ENCODE results near the gene ARHGEF10L.

ARHGEF10L gene

DNA sequence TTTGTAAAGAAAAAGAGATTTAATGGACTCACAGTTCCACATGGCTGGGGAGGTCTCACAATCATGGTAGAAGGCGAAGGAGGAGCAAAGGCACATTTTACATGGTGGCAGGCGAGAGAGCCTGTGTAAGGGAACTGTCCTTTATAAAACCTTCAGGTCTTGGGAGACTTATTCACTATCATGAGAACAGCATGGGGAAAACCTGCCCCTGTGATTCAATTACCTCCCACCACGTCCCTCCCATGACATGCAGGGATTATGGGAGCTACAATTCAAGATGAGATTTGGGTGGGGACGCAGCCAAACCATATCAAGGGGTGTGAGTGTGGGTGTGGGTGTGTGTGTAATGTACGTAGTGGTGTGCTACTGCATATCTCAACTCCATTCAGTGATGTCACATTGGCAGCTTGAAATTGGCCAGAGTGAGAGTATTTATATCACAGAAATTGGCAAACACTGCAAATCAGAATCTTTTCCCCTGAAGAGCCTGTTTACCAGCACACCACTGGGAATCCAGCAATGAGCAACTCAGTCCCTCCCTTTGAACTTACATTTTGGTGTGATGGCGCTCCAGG lies 5.4 kb downstream of the ARHGEF10L start:
- TF ChIP-seq JUND (IDR thresholded peaks at IDR 0.05; ENCODE audit: low read depth), result no peak
- in situ Hi-C loops (cut with HindIII; ENCODE audit: low pct_unique_long_range_greater_than_20kb, low sequenced_read_pairs), result no loop called here
- no peak for DNase-seq (ENCODE audit: low read depth in 1 of 2, low spot score in 1 of 2)

DNA sequence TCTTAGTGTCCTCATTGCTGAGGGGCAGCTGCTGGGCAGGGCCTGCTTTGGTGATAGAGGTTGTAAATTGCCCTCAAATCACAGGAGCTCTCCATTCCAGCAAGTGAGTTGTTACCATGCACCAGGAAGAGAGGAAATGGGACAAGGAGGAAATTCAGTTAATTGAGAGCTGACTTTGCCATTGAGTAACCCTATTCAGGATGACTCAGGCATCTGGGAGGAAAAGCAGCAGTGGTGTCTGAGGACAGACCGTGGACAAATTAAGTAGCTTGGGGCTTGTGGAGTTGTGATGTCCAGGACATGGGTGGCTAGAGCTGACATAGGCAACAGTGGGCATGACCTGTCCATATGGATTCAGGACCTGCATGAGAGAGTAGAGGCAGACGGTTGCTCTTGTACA lies 5.9 kb downstream of the ARHGEF10L start:
- no peak for TF ChIP-seq JUND (IDR thresholded peaks at IDR 0.05; ENCODE audit: low read depth)
- in situ Hi-C loops (cut with HindIII; ENCODE audit: low pct_unique_long_range_greater_than_20kb, low sequenced_read_pairs), result no loop called here
- no peak for DNase-seq (ENCODE audit: low read depth in 1 of 2, low spot score in 1 of 2)

DNA sequence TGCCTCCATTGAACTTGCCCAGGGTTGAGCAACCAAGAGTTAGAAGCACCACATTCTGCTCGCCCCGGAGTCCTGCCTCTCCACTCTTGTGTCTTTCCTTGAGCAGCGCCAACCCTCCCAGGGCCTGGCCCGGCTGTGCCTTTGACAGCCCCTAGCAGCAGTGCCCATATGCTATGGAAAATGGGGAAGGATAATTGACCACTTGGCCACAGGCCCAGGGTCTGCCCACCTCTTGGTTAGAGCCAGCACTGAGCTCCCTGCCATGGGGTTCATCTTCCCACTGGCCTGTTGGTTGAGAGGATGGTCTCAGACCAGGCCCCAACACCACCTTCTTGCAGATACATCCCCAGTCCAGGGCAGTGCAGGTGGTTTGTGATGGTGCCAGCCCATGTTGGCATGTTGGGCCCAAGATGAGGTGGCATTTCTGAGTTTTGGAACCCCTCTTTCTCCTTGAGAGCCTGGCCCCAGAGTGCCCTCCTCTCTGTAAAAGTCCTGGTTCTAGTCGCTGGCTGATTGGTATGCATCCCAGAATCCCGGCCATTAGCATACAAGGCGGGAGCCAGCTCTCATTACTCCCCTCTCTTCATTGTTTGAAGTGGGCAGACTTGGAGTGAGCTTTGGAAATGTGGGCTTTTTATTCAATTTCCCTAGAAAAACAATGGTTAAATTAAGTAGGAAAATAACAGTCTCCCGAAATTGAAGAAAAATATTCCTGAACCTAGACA lies 7.6 kb downstream of the ARHGEF10L start:
- no peak for TF ChIP-seq JUND (IDR thresholded peaks at IDR 0.05; ENCODE audit: low read depth)
- no peak for DNase-seq (ENCODE audit: low read depth in 1 of 2, low spot score in 1 of 2)
- in situ Hi-C loops (cut with HindIII; ENCODE audit: low pct_unique_long_range_greater_than_20kb, low sequenced_read_pairs), result no loop called here

DNA sequence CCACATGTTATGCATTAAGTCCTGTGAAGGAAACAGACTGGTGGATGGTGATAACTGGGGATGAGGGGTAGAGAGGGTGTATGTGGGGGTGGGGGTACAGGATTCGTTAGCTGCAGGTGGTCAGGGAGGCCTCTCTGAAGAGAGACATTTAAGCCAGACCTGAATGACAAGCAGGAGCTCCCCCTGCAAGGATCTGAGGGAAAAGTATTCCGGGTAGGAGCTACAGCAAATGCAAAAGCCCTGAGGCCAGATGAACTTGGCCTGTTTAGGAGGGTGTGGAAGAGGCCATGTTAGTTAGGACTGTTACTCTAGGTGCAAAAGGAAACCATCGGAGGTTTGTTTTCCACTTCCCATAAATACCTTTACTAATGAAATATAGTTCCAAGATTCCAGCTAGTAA lies 9.9 kb downstream of the ARHGEF10L start:
- no peak for TF ChIP-seq JUND (IDR thresholded peaks at IDR 0.05; ENCODE audit: low read depth)
- DNase-seq (ENCODE audit: low read depth in 1 of 2, low spot score in 1 of 2), result peak in 1 of 2 experiments; percentile 43
- in situ Hi-C loops (cut with HindIII; ENCODE audit: low pct_unique_long_range_greater_than_20kb, low sequenced_read_pairs), result no loop called here

- in situ Hi-C loops (cut with HindIII; ENCODE audit: low pct_unique_long_range_greater_than_20kb, low sequenced_read_pairs), result no loop called here
- TF ChIP-seq JUND (IDR thresholded peaks at IDR 0.05; ENCODE audit: low read depth), result no peak
- peak in 1 of 2 experiments; percentile 88 for DNase-seq (ENCODE audit: low read depth in 1 of 2, low spot score in 1 of 2)
Observed at GRCh38 chr1:17550729-17551584, 11.5 kb downstream of the ARHGEF10L start.

GRCh38 chr1:17551755-17552234 lies 12.3 kb downstream of the ARHGEF10L start:
- in situ Hi-C loops (cut with HindIII; ENCODE audit: low pct_unique_long_range_greater_than_20kb, low sequenced_read_pairs), result no loop called here
- DNase-seq (ENCODE audit: low read depth in 1 of 2, low spot score in 1 of 2), result no peak
- TF ChIP-seq JUND (IDR thresholded peaks at IDR 0.05; ENCODE audit: low read depth), result no peak

GRCh38 chr1:17553975-17554700 lies 14.6 kb downstream of the ARHGEF10L start:
- TF ChIP-seq JUND (IDR thresholded peaks at IDR 0.05; ENCODE audit: low read depth), result no peak
- DNase-seq (ENCODE audit: low read depth in 1 of 2, low spot score in 1 of 2), result peak in 1 of 2 experiments; percentile 55
- in situ Hi-C loops (cut with HindIII; ENCODE audit: low pct_unique_long_range_greater_than_20kb, low sequenced_read_pairs), result no loop called here

- DNase-seq (ENCODE audit: low read depth in 1 of 2, low spot score in 1 of 2), result no peak
- no peak for TF ChIP-seq JUND (IDR thresholded peaks at IDR 0.05; ENCODE audit: low read depth)
- in situ Hi-C loops (cut with HindIII; ENCODE audit: low pct_unique_long_range_greater_than_20kb, low sequenced_read_pairs), result no loop called here
Observed at GRCh38 chr1:17554954-17555353, 15.5 kb downstream of the ARHGEF10L start.

DNA sequence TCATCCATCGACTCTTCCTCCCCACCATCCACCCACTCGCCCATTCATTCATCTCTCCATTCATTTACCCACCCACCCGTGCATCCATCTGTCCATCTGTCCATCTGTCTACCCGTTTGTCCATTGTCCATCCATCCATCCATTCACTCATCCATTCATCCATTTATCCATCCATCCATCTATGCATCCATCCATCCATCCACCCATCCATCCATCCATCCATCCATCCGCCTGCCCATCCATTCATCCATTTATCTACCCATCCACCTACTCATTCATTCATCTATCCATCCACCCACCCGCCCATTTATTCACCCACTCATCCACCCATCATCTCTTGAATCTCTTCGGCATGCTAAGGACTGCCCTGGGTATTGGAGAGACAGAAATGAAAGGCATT lies 18.5 kb downstream of the ARHGEF10L start:
- no peak for DNase-seq (ENCODE audit: low read depth in 1 of 2, low spot score in 1 of 2)
- TF ChIP-seq JUND (IDR thresholded peaks at IDR 0.05; ENCODE audit: low read depth), result no peak
- in situ Hi-C loops (cut with HindIII; ENCODE audit: low pct_unique_long_range_greater_than_20kb, low sequenced_read_pairs), result no loop called here

DNA sequence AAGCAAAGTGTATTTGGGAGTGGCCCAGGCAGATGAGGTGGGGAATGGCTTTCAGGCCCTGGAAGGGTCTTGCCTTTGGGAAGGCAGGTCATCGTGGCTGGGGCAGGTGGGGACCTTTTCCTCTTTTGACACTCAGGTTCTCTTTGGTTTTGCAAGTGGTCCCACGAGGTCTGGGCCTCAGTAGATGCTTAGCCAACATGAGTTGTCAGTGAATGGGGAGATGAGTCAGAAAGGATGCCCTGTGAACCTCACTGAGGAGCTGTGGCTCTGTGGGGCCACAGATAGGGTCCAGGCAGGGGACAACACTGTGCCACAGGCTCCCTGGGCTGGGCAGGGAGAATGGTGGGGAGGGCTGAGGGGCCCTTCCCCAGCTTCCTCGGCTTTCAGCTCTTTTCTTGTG lies 19.0 kb downstream of the ARHGEF10L start:
- TF ChIP-seq JUND (IDR thresholded peaks at IDR 0.05; ENCODE audit: low read depth), result no peak
- in situ Hi-C loops (cut with HindIII; ENCODE audit: low pct_unique_long_range_greater_than_20kb, low sequenced_read_pairs), result no loop called here
- no peak for DNase-seq (ENCODE audit: low read depth in 1 of 2, low spot score in 1 of 2)

DNA sequence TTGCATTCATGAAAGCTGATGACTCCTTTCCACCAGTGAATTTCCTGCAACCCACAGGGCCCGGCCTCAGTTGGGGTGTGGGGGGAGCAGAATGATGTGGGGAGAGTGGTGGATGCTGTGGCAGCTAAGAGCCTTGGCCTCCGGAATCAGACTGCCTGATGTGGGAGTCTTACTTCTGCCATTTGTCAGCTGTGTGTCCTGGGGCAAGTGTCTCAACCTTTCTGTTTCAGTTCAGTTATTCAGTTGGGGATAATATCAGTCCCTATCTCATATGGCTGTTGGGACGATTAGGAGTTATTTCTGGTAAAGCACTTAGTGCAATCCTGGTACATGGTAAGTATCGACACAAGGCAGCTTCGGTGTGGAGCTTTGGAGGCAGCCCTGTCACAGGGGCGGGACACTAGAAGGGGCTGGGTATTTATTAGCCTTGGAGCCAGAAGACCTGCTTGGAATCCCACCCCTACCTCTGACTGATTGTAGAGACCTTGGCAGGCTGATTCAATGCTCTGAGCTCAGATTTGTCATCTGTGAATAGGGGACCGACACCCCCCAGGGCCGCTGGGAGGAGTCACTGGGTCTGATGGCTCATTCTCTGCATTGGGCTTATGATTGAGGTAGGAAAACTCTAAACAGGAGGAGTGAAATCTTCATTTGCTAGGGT lies 19.6 kb downstream of the ARHGEF10L start:
- no peak for TF ChIP-seq JUND (IDR thresholded peaks at IDR 0.05; ENCODE audit: low read depth)
- DNase-seq (ENCODE audit: low read depth in 1 of 2, low spot score in 1 of 2), result no peak
- in situ Hi-C loops (cut with HindIII; ENCODE audit: low pct_unique_long_range_greater_than_20kb, low sequenced_read_pairs), result no loop called here

Data from T47D (cell line).